PC-9 (cell line): ENCODE results near the gene RGS7.

Source experiments
- EZH2 ChIP-seq: fragments of 200-600 bp; sonication (generic); IDR thresholded peaks from 2 replicates; pipeline ENCODE4 v1.8.0; 2017; ENCODE audit warnings: antibody characterized with exemption, low read depth
- TF ChIP-seq, protein P1 (sequence below): fragments of 200-600 bp; sonication (generic); conservative IDR thresholded peaks from 2 replicates; pipeline ENCODE4 v1.6.1; 2017; ENCODE audit warnings: mixed run types, antibody characterized with exemption, mild to moderate bottlenecking, moderate library complexity

DNA sequence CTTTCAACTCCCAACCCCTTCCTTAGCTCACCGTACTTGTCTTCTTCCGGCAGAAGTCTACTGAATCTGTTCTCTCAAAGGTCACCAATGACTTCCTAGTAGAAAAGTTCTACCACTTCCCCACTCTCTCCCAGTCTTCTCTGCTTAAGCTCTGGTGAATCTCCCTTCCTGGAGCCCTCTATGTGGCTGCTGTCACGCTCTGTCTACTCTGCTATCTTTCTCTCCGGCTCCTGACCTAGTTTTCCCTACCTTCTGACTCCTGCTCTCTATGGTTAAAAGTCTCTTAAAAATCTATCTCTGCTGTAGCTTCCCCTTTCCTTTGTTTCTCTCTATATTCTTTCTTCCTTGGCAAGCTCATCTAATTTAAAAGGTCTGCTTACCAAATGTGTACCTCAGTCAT is 394.9 kb downstream of the RGS7 start:
- TF ChIP-seq, protein P1, sequence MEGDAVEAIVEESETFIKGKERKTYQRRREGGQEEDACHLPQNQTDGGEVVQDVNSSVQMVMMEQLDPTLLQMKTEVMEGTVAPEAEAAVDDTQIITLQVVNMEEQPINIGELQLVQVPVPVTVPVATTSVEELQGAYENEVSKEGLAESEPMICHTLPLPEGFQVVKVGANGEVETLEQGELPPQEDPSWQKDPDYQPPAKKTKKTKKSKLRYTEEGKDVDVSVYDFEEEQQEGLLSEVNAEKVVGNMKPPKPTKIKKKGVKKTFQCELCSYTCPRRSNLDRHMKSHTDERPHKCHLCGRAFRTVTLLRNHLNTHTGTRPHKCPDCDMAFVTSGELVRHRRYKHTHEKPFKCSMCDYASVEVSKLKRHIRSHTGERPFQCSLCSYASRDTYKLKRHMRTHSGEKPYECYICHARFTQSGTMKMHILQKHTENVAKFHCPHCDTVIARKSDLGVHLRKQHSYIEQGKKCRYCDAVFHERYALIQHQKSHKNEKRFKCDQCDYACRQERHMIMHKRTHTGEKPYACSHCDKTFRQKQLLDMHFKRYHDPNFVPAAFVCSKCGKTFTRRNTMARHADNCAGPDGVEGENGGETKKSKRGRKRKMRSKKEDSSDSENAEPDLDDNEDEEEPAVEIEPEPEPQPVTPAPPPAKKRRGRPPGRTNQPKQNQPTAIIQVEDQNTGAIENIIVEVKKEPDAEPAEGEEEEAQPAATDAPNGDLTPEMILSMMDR: no peak
- TF ChIP-seq EZH2: no peak
